Activated CD8-positive, alpha-beta memory T cell treated with anti-CD3 and anti-CD28 coated beads for 48 hours (primary cell): ENCODE results near the gene EXOC3L2.
A peak's percentile ranks its signal among the peaks of the same experiment; 100 is the strongest.

ENCODE experiments used
- DNase-seq, 3 experiments: peaks; one replicate each; pipeline ENCODE4 v3.0.0-alpha.2; 2020; ENCODE audit warnings: low read depth in 2 of 3, low spot score in 2 of 3

EXOC3L2 gene

DNA sequence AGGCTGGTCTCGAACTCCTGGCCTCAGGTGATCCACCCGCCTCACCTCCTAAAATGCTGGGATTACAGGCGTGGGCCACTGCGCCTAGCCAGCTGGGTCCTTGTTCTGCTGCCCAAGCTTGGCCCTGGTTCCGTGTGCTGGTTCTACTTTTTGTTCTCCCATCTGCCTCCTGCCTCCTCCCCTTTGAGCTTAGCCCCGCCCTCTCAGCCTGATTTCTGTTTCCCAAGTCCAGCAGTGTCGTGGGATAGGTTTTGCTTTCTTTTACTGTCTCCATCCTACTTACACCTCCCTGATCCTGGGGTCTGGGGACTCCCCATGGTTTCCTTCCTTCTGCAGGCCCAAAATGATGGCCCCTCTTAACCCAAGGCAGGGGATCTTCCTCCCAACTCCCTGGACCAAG lies 64.3 kb downstream of the EXOC3L2 start:
- DNase-seq, result no peak

- DNase-seq, result no peak
Measured at GRCh38 chr19:45179892-45180370, 65.3 kb downstream of the EXOC3L2 start.

DNA sequence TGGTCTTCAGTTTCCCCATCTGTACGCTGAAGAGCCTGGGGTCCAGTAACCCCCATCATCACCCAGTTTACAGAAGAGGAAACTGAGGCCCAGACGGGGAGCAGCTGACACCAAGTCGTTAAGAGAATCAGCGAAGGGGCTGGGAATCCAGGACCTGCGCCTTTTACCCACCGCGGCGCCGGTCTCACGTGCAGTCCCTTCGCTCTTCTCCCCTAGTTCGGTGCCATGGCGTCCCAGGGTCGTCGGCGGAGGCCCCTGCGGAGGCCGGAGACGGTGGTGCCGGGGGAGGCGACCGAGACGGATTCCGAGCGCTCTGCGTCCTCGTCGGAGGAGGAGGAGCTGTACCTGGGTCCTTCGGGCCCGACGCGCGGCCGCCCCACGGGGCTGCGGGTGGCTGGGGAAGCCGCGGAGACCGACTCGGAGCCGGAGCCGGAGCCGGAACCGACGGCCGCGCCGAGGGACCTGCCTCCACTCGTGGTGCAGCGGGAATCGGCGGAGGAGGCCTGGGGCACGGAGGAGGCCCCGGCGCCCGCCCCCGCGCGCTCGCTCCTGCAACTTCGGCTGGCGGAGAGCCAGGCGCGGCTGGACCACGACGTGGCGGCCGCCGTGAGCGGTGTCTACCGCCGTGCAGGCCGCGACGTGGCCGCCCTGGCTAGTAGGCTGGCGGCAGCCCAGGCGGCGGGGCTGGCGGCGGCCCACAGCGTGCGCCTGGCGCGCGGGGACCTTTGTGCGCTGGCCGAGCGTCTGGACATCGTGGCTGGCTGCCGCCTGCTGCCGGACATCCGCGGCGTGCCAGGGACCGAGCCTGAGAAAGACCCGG lies 65.9 kb downstream of the EXOC3L2 start:
- DNase-seq, result no peak

DNA sequence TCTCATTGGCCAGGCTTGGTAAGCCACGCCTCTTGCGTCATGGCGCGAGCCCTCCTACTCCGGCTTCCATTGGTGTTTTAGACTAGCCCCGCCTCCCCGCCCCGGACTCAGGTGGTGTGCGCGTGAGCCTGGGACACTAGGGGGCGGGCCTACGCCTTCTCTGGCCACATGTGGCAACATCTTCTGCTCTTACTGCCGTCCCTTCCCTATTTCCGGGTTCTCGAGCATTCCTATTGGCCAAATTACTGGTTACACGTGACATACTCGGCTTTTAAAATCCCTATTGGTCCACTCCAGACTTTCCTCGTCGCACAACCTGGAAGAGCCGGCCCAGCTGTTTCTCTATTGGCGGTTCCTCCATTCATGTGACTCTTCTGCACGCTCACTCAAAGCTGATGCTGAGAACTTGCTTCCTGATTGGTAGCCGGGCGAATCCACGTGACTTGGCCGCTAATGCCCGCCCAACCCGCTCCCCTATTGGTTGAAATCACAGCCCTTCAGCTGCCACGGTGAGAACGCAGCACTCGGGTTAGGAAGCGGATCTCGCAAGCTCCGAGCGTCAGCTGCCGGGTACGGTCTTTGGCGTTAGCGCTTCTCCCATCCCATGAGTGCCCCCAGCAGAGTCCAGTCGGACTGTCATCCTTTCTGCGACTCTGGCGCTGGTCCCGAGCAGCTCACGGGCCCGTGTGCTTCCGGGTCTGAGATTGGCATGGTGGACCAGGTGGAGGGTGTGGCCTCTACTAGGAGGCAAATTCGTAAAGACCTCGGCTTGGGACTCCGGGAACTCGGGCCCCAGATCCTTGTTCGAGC lies 66.7 kb downstream of the EXOC3L2 start, which contains the start of gene BLOC1S3:
TSS of gene BLOC1S3 (plus strand) at position 523 of the 810 bp plus-strand sequence. CDS start 513 bp downstream, outside the sequence.
- peak; percentile 92 to 99 (median 96) for DNase-seq

- no peak for DNase-seq
Measured at GRCh38 chr19:45177817-45178261, 67.4 kb downstream of the EXOC3L2 start, which contains the start of gene TRAPPC6A. TSS of gene TRAPPC6A (minus strand) at chr19:45178237. CDS start at chr19:45178218, 19 bp downstream.

DNA sequence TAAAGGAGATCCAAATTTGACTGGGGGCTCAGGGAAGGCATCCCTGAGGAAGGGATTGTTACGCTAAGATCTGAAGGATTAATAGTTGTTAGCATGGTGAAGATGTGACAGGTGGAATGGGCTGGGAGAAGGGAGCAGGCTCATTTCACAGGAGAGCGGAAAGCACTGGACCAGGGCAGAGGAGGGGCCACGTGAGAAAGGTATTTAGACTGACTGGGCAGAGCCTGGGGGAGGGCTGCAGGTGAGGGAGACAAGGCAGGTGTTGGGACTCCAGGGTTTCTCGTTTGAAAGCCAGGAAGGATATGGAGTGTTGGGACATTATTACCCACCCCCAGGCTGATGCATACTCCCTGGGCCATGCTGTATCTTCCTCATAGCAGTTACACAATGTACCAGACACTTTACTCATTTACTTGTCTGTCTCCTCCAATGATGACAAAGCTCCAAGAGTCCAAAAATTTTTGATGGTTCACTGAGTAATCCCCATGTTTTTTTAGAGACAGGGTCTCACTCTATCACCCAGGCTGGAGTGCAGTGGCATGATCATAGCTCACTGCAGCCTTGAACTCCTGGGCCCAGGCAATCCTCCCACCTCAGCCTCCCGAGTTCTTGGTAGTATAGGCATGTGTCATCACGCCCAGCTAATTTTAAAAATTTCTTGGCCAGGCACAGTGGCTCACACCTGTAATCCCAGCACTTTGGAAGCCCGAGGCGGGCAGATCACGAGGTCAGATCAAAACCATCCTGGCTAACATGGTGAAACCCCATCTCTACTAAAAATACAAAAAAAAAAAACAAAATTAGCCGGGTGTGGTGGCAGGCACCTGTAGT lies 69.5 kb downstream of the EXOC3L2 start:
- DNase-seq, result no peak

DNA sequence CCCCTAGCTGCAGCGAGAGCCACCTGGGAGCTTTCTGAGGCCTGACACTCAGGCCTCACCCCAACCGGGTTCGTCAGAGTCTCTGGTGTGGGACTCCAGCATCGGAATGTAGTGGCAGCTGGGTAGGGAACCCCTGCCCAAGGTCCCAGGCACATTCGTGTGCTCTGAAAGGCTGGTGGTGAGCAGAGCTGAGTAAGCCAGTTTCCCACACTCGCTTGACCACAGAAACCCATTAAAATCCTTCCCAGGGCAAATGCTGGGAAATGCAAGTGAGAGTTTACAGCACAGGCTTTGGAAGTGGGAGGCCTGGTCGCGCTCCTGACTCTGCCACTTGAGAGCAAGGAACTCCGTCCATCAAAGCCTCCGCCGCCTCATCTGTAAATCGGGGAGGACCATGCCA lies 71.4 kb downstream of the EXOC3L2 start:
- DNase-seq, result no peak

DNA sequence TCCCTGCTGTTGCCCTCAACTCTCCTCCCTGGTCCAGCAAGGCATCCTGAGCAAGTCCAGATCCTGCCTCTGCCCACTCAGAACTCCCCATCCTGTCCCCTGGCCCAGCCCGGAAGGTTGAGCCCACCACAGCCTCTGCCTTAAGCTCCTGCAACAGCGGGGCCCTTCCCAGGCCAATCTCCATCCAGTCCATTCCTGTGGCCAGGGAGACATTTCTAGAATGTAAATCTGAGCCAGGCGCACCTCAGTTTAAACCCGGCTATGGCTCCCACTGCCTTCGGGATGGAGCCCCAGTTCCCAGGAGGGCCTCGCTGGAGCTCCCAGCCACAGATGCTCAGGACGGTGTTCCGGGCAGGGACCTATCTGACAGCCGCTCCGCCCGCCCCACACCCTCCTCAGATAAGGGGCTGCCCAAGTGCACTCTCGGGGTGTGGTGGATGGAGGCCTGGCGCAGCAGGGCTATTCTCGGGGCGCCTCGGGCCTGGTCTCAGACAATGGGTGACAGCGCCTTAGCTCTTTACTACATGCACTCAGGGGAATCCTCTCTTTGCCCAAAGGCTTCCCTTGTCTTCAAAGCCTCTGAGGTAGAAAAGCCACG lies 72.5 kb downstream of the EXOC3L2 start:
- DNase-seq, result no peak

- DNase-seq, result no peak
Measured at GRCh38 chr19:45172173-45172572, 73.0 kb downstream of the EXOC3L2 start.

GRCh38 chr19:45171211-45171623 lies 74.0 kb downstream of the EXOC3L2 start:
- no peak for DNase-seq

GRCh38 chr19:45170146-45171106 lies 74.8 kb downstream of the EXOC3L2 start:
- no peak for DNase-seq

DNA sequence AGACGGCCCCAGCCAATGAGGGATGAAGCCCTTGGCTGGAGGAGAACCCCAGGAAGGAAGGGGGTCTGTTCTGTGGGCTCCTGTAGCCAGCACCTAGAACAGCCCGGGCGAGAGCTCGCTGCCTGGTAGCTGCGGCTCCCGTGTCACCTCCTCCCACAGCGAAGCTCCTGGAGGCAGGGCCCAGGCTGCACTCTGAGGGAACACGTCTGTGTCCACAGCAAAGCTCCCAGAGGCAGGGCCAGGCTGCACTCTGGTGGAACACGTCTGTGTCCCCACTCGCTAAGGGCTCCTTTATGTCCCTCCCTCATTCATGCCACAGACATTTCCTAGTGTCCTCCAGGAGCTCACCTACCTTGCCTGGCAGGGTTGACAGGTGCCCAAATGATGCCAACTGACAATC lies 75.6 kb downstream of the EXOC3L2 start:
- no peak for DNase-seq

DNA sequence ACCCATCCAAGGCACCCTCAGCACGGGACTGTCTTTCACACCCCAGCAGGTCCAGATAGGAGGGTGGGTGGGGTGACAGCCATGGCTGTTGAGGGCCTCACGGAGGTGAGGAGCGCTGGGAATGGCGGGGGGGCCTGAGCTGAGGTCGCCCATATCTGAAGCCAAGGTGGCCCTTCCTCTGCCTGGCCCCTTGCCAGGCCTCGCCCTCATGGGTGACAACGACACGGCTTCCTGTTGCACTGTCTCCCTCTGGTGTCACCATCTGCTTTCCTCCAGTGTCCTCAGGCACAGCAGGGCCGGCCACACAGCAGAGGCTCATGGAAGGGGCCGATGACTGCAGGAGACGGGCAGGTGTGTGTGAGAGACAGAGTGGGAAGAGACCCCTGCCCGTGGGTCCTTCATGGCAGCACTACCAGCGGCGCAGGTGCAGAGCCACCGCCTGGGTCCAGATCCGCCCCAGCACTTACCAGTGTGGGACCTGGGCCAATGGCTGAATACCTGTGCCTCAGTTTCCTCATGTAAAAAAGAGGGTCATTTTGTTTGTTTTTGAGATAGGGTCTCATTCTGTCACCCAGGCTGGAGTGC lies 76.3 kb downstream of the EXOC3L2 start:
- DNase-seq, result no peak

- no peak for DNase-seq
Measured at GRCh38 chr19:45166723-45167252, 78.4 kb downstream of the EXOC3L2 start.

GRCh38 chr19:45164577-45165335 lies 80.5 kb downstream of the EXOC3L2 start:
- no peak for DNase-seq

- DNase-seq, result no peak
Measured at GRCh38 chr19:45163751-45164460, 81.3 kb downstream of the EXOC3L2 start.

DNA sequence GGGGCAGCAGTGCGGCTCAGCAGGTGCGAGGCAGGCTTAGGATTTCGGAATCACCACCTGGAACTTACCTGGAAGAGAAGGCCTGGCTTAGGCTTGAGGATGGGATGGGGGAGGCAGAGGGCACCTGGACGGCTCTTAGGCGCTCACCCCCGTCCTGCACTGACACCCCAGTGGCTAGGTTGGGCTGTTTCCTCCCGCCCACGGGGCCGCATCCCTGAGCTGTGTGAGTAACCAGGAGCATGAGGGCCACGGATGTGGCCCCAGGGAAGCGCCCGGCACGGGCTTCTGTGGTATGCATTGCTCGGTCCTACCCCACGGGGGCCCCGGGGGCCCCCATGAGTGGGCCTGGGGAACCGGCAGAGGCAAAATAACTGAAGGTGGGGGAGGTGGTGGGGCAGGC lies 82.1 kb downstream of the EXOC3L2 start:
- no peak for DNase-seq
